Adipocyte (in vitro differentiated cells): ENCODE data around the gene HINFP.
"Not testable (repeated sequence)": the region's sequence is repeated elsewhere in the genome, so short reads cannot be mapped to it uniquely, and the experiment has no call there.

Experiments used
- DNase-seq: peaks from one replicate; pipeline ENCODE4 v3.0.0-alpha.2; 2015; ENCODE audit warnings: low read depth
- H3K27me3 ChIP-seq: replicated peaks from 2 replicates; pipeline ENCODE4 v1.7.0; 2013; ENCODE audit warnings: mild to moderate bottlenecking, low read length, moderate library complexity; ENCODE audit not compliant: control insufficient read depth, insufficient read depth
- H3K36me3 ChIP-seq: 2 replicates; pipeline ENCODE4 v1.7.0; 2013; ENCODE audit warnings: low read length, mild to moderate bottlenecking, moderate library complexity; ENCODE audit not compliant: control insufficient read depth, insufficient read depth, severe bottlenecking
- H3K4me1 ChIP-seq: 2 replicates; pipeline ENCODE4 v1.7.0; 2013; ENCODE audit warnings: mild to moderate bottlenecking, low read length, moderate library complexity; ENCODE audit not compliant: control insufficient read depth, insufficient read depth
- H3K4me3 ChIP-seq: 2 replicates; pipeline ENCODE4 v1.7.0; 2013; ENCODE audit warnings: mild to moderate bottlenecking, low read length, moderate library complexity
- H3K9ac ChIP-seq: 2 replicates; pipeline ENCODE4 v1.7.0; 2013; ENCODE audit warnings: mild to moderate bottlenecking, low read length, moderate library complexity
- H3K9me3 ChIP-seq: 2 replicates; pipeline ENCODE4 v1.7.0; 2013; ENCODE audit warnings: mild to moderate bottlenecking, low read length, moderate library complexity; ENCODE audit not compliant: control insufficient read depth

The HINFP gene

DNA sequence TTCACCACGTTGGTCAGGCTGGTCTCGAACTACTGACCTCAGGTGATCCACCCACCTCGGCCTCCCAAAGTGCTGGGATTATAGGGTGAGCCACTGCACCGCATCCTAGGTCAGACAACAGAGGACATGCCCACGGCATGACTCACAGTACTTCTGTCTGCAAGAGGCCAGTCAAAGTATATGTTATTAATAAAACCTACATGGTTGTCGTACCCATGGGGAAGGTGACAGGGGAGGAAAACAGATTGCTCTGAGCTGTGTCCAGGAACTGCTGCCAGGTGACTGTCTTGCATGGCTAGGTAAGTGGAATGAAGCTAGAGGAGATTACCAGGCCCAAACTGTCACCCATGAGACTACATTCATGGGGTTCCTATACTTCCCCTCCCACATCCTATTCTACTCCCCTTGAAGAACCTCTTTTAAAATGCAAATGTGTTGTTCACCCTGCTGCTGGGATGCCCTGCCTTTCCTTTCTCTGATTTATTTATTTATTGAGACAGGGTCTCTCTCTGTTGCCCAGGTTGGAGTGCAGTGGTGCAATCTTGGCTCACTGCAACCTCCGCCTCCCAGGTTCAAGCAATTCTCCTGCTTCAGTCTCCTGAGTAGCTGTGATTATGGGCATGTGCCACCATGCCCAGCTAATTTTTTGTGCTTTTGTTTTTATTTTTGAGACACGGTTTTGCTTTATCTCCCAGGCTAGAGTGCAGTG, 45.1 kb downstream of the HINFP start:
- Histone ChIP-seq H3K9me3 (no peaks in the 10 kb centered on the region), H3K9ac (no peak overlapping the region), H3K4me1 (peaks cover 6% of the 10 kb centered on the region), H3K27me3 (peaks cover 16% of the 10 kb centered on the region), H3K4me3 (no peak overlapping the region), H3K36me3 (no peaks in the 10 kb centered on the region)
- DNase-seq = peak; percentile 32

GRCh38 chr11:119167077-119167458, 45.7 kb downstream of the HINFP start:
- not testable (repeated sequence) for H3K9me3 ChIP-seq, H3K36me3 ChIP-seq, H3K9ac ChIP-seq, DNase-seq, H3K4me3 ChIP-seq, H3K4me1 ChIP-seq
- H3K27me3 ChIP-seq = peaks cover 11% of the 10 kb centered on the region

- Histone ChIP-seq H3K9me3 (no peaks in the 10 kb centered on the region), H3K4me3 (no peak overlapping the region), H3K9ac (no peak overlapping the region), H3K4me1 (peaks cover 6% of the 10 kb centered on the region), H3K27me3 (peaks cover 8% of the 10 kb centered on the region), H3K36me3 (no peaks in the 10 kb centered on the region)
- DNase-seq = no peak
Observed at GRCh38 chr11:119167933-119168332, 46.6 kb downstream of the HINFP start.

DNA sequence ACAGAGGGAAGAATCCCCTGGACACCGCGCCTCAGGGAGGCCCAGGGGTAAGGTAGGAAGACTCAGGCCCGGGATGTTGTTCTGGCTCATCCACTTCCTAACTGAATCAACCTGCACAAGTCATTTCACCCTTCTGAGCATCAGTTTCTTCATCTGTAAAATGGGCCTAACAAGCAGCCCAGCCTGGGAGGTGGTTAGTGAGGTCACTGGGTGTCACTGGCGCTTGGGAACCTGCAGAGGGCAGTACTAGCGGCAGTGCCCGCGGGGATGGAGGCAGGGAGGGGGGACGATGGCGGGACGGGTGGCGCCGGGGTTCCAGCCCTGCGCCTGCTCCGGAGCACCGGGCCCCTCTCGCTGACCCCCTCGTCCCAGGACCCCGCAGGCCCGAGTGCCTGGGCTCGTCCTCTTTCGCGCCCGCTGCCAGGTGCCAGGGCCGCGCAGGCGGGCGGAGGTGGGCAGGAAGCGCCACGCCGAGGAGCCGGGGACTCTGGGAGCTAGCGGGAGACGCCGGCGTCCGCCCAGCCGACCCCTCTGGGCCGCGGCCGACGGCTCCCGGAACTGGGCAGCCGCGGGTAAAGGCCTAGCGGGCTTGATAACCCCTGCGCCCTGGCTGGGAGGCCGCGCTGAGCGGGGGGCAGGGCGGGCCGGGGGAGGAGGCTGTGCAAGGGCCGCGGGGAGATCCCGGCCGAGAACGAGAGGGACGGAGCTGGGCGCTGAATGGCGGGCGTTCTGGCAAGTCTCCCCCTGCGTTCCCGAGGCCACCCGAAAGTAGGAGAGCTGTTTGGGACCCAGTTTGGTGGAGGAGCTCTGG, 47.3 kb downstream of the HINFP start, which contains the start of gene NLRX1:
Gene NLRX1, plus strand, starts transcription at position 255 of the 811 bp plus-strand sequence. CDS start 2,679 bp downstream, outside the sequence.
- peaks cover under 1% of the 10 kb centered on the region for H3K27me3 ChIP-seq
- no peaks in the 10 kb centered on the region for H3K9me3 ChIP-seq
- H3K4me1 ChIP-seq = peaks cover 6% of the 10 kb centered on the region
- DNase-seq = peak; percentile 93
- peak within 1 kb of the TSS; percentile 94 for H3K9ac ChIP-seq
- H3K36me3 ChIP-seq = no peaks in the 10 kb centered on the region
- peak within 1 kb of the TSS; percentile 96 for H3K4me3 ChIP-seq

GRCh38 chr11:119169282-119169719, 47.9 kb downstream of the HINFP start:
- peaks cover 1% of the 10 kb centered on the region for H3K36me3 ChIP-seq
- peak; percentile 24 for DNase-seq
- H3K4me1 ChIP-seq = peaks cover 6% of the 10 kb centered on the region
- peak overlapping the region; percentile 94 for H3K9ac ChIP-seq
- peak overlapping the region; percentile 96 for H3K4me3 ChIP-seq
- no peaks in the 10 kb centered on the region for H3K27me3 ChIP-seq
- no peaks in the 10 kb centered on the region for H3K9me3 ChIP-seq

- peaks cover 12% of the 10 kb centered on the region for H3K36me3 ChIP-seq
- no peaks in the 10 kb centered on the region for H3K27me3 ChIP-seq
- no peaks in the 10 kb centered on the region for H3K9me3 ChIP-seq
- DNase-seq = no peak
- no peak overlapping the region for H3K9ac ChIP-seq
- H3K4me3 ChIP-seq = no peak overlapping the region
- H3K4me1 ChIP-seq = peaks cover 6% of the 10 kb centered on the region
Observed at GRCh38 chr11:119172513-119172912, 51.1 kb downstream of the HINFP start.

DNA sequence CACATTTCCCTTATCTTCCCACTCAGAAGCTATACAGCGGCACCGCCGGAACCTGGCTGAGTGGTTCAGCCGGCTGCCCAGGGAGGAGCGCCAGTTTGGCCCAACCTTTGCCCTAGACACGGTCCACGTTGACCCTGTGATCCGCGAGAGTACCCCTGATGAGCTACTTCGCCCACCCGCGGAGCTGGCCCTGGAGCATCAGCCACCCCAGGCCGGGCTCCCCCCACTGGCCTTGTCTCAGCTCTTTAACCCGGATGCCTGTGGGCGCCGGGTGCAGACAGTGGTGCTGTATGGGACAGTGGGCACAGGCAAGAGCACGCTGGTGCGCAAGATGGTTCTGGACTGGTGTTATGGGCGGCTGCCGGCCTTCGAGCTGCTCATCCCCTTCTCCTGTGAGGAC, 52.1 kb downstream of the HINFP start:
- no peak overlapping the region for H3K4me3 ChIP-seq
- no peak for DNase-seq
- no peaks in the 10 kb centered on the region for H3K9me3 ChIP-seq
- peaks cover 17% of the 10 kb centered on the region for H3K36me3 ChIP-seq
- H3K9ac ChIP-seq = no peak overlapping the region
- H3K4me1 ChIP-seq = peaks cover 6% of the 10 kb centered on the region
- no peaks in the 10 kb centered on the region for H3K27me3 ChIP-seq

GRCh38 chr11:119175493-119176077, 54.2 kb downstream of the HINFP start:
- Histone ChIP-seq H3K9me3 (no peaks in the 10 kb centered on the region), H3K36me3 (peaks cover 24% of the 10 kb centered on the region), H3K4me3 (no peak overlapping the region), H3K4me1 (no peaks in the 10 kb centered on the region), H3K27me3 (no peaks in the 10 kb centered on the region), H3K9ac (no peak overlapping the region)
- peak; percentile 21 for DNase-seq

DNA sequence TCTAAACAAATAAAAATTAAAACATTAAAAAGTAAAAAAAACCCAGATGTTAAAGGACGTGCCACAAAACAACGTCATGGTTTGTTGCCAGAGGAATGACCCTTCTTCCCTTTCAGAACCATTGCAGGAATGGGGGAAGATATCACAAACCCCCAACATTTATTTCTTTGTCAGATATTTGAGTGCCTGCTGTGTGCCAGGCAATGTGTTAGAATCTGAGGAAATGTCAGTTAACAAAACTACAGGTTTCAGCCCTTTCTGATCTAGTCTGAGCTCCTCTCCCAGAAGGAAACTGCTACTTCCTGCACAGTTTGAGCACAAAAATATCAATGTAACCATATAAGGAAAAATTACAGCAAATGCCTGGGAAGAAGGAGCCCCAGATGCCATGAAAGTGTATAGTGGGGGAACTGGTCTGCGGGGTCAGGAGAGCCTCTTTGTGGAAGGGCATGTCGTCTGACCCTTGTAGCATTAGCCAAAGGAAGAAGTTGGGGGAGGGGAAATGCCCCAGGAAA, 56.8 kb downstream of the HINFP start:
- no peaks in the 10 kb centered on the region for H3K27me3 ChIP-seq
- H3K4me1 ChIP-seq = no peaks in the 10 kb centered on the region
- no peak overlapping the region for H3K9ac ChIP-seq
- no peak overlapping the region for H3K4me3 ChIP-seq
- no peak for DNase-seq
- H3K36me3 ChIP-seq = peaks cover 31% of the 10 kb centered on the region
- no peaks in the 10 kb centered on the region for H3K9me3 ChIP-seq

DNA sequence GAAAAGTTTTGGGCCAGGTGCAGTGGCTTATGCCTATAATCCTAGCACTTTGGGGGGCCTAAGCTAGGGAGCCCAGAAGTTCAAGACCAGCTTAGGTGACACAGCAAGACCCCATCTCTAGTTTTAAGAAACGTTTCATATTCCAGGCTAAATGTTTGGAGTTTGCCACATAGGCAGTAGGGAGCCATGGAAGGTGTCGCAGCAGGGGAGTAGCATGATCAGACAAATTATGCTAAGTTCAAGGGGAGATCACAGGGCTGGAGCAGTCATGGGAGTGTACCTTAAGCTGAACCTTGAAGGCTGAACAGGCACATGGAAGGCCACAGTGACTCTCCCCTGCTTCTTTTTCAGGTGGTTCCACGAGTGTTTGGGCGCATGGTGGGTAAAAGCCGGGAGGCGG, 58.0 kb downstream of the HINFP start:
- Histone ChIP-seq H3K9me3 (no peaks in the 10 kb centered on the region), H3K9ac (no peak overlapping the region)
- no peak for DNase-seq

DNA sequence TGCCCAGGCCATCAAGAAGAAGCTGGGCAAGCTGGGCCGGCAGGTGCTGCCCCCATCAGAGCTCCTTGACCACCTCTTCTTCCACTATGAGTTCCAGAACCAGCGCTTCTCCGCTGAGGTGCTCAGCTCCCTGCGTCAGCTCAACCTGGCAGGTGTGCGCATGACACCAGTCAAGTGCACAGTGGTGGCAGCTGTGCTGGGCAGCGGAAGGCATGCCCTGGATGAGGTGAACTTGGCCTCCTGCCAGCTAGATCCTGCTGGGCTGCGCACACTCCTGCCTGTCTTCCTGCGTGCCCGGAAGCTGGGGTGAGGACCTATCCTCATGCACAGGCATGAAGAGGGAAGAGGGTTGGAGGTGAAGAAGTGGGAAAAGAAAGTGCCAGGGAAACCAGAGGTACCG, 58.6 kb downstream of the HINFP start:
- H3K4me1 ChIP-seq = no peaks in the 10 kb centered on the region
- H3K9me3 ChIP-seq = no peaks in the 10 kb centered on the region
- H3K36me3 ChIP-seq = peaks cover 23% of the 10 kb centered on the region
- no peak for DNase-seq
- no peaks in the 10 kb centered on the region for H3K27me3 ChIP-seq
- H3K9ac ChIP-seq = no peak overlapping the region
- no peak overlapping the region for H3K4me3 ChIP-seq

More for the DNA sequence above, 58.0 kb downstream of the HINFP start:
- H3K4me3 ChIP-seq = no peak overlapping the region
- H3K36me3 ChIP-seq = peaks cover 30% of the 10 kb centered on the region
- H3K4me1 ChIP-seq = no peaks in the 10 kb centered on the region
- H3K27me3 ChIP-seq = no peaks in the 10 kb centered on the region
